ENCODE data around the gene AGPAT2.
"Not testable (repeated sequence)": the region's sequence is repeated elsewhere in the genome, so short reads cannot be mapped to it uniquely, and the experiment has no call there.

Gene AGPAT2

GRCh38 chr9:136650648-136651047, 36.6 kb downstream of the AGPAT2 start:
- in situ Hi-C loops (cut with HindIII; ENCODE audit: low sequenced_read_pairs) = no loop called here

GRCh38 chr9:136650021-136650420, 37.2 kb downstream of the AGPAT2 start:
- in situ Hi-C loops (cut with HindIII; ENCODE audit: low sequenced_read_pairs) = no loop called here

- in situ Hi-C loops (cut with HindIII; ENCODE audit: low sequenced_read_pairs) = no loop called here
These were observed 38.5 kb downstream of the AGPAT2 start for GRCh38 chr9:136648751-136649150.

- in situ Hi-C loops (cut with HindIII; ENCODE audit: low sequenced_read_pairs) = no loop called here
These were observed 40.2 kb downstream of the AGPAT2 start for GRCh38 chr9:136646827-136647711.

GRCh38 chr9:136645903-136646754, 41.1 kb downstream of the AGPAT2 start:
- in situ Hi-C loops (cut with HindIII; ENCODE audit: low sequenced_read_pairs) = no loop called here

GRCh38 chr9:136645352-136645902, 41.8 kb downstream of the AGPAT2 start:
- in situ Hi-C loops (cut with HindIII; ENCODE audit: low sequenced_read_pairs) = no loop called here

- in situ Hi-C loops (cut with HindIII; ENCODE audit: low sequenced_read_pairs) = loop anchor here (5.0 kb wide), 1 partner anchor 157 kb away; no protein-coding TSS in a partner anchor
These were observed 42.5 kb downstream of the AGPAT2 start for GRCh38 chr9:136644593-136645351.

GRCh38 chr9:136644343-136644592, 43.0 kb downstream of the AGPAT2 start:
- in situ Hi-C loops (cut with HindIII; ENCODE audit: low sequenced_read_pairs) = loop anchor here (5.0 kb wide), 1 partner anchor 157 kb away; no protein-coding TSS in a partner anchor

- in situ Hi-C loops (cut with HindIII; ENCODE audit: low sequenced_read_pairs) = loop anchor here (5.0 kb wide), 1 partner anchor 156 kb away; no protein-coding TSS in a partner anchor
These were observed 43.5 kb downstream of the AGPAT2 start for GRCh38 chr9:136643596-136644342.

- in situ Hi-C loops (cut with HindIII; ENCODE audit: low sequenced_read_pairs) = loop anchor here (5.0 kb wide), 1 partner anchor 155 kb away; no protein-coding TSS in a partner anchor
These were observed 44.8 kb downstream of the AGPAT2 start for GRCh38 chr9:136642439-136642921.

- in situ Hi-C loops (cut with HindIII; ENCODE audit: low sequenced_read_pairs) = loop anchor here (5.0 kb wide), 1 partner anchor 153 kb away; no protein-coding TSS in a partner anchor
These were observed 46.8 kb downstream of the AGPAT2 start for GRCh38 chr9:136640171-136641111.

- in situ Hi-C loops (cut with HindIII; ENCODE audit: low sequenced_read_pairs) = no loop called here
These were observed 52.4 kb downstream of the AGPAT2 start for GRCh38 chr9:136634904-136635303.

- in situ Hi-C loops (cut with HindIII; ENCODE audit: low sequenced_read_pairs) = not testable (repeated sequence)
These were observed 54.7 kb downstream of the AGPAT2 start for GRCh38 chr9:136632491-136633106.

GRCh38 chr9:136632072-136632471, 55.2 kb downstream of the AGPAT2 start:
- in situ Hi-C loops (cut with HindIII; ENCODE audit: low sequenced_read_pairs) = not testable (repeated sequence)

- in situ Hi-C loops (cut with HindIII; ENCODE audit: low sequenced_read_pairs) = no loop called here
These were observed 55.9 kb downstream of the AGPAT2 start for GRCh38 chr9:136631038-136632000.

GRCh38 chr9:136630662-136630992, 56.6 kb downstream of the AGPAT2 start:
- in situ Hi-C loops (cut with HindIII; ENCODE audit: low sequenced_read_pairs) = no loop called here
